Sigmoid colon (tissue), 7 donors: ENCODE data around the gene P2RY8. TPM values are rescaled to one million over a fixed set of nuclear protein-coding genes. Genes with fewer than 3 reads are reported as not detected.

ENCODE experiments used
- DNase-seq: peaks from one replicate; pipeline ENCODE4 v3.0.0-alpha.2; 2019
- H3K27ac ChIP-seq, 4 donors: fragments of 200-600 bp; sonication (generic); one replicate each; pipeline ENCODE4 v1.5.1; 2016 to 2019; ENCODE audit warnings: mild to moderate bottlenecking in 1 of 4
- H3K27me3 ChIP-seq, 3 donors: fragments of 200-600 bp; sonication (generic); one replicate each; pipeline ENCODE4 v1.5.1; 2019; ENCODE audit warnings: mild to moderate bottlenecking in 1 of 3
- H3K36me3 ChIP-seq, 4 donors: fragments of 200-600 bp; sonication (generic); one replicate each; pipeline ENCODE4 v1.5.1; 2016 to 2019
- H3K4me1 ChIP-seq, 4 donors: fragments of 200-600 bp; sonication (generic); one replicate each; pipeline ENCODE4 v1.5.1; 2017 to 2019
- H3K4me3 ChIP-seq, 4 donors: fragments of 200-600 bp; sonication (generic); one replicate each; pipeline ENCODE4 v1.5.1; 2017 to 2019; ENCODE audit warnings: mild to moderate bottlenecking in 2 of 4, moderate library complexity in 1 of 4
- H3K9me3 ChIP-seq, 4 donors: fragments of 200-600 bp in 3 of 4; sonication (generic) in 3 of 4; one replicate each; pipeline versions ENCODE4 v1.5.1 to v1.6.1; 2013 to 2019
- EP300 ChIP-seq, 4 donors: sonication (generic); formaldehyde crosslinking; IDR thresholded peaks; one replicate each; pipeline ENCODE4 v1.6.1; 2017; ENCODE audit warnings: antibody characterized with exemption in 4 of 4
- POLR2A ChIP-seq, 2 donors: fragments of 450-650 bp; IDR thresholded peaks; one replicate each; pipeline ENCODE4 v1.6.1; 2016; ENCODE audit warnings: antibody characterized with exemption in 2 of 2, mild to moderate bottlenecking in 2 of 2, moderate library complexity in 2 of 2
- POLR2AphosphoS5 ChIP-seq, 4 donors: sonication (generic); formaldehyde crosslinking; IDR thresholded peaks; one replicate each; pipeline ENCODE4 v1.6.1; 2017; ENCODE audit warnings: antibody characterized with exemption in 4 of 4
- WGBS, 2 donors: extraction: QIAGEN DNeasy Blood & Tissue Kit; methylation state at CpG; one replicate each; pipeline ENCODE4 v1.1.7; 2013; 5-methylcytosine and 5-hydroxymethylcytosine counted together
- intact Hi-C: fragments of 100-400 bp; cut with DNase I; formaldehyde crosslinking; loops from one replicate; pipeline ENCODE4 v1.15.1; 2023
- polyA plus RNA-seq, 3 donors: library from polyadenylated mRNA; stranded (reverse); fragments of 200-250 nt; gene quantifications; one replicate each; pipeline ENCODE4 v1.2.3, GENCODE V29; 2013
- total RNA-seq, 4 donors: library from RNA; depleted of rRNA; stranded (reverse); fragments of >200 nt; gene quantifications; one replicate each; pipeline ENCODE4 v1.1.0, GENCODE V29; 2016
- TF ChIP-seq, protein P1 (sequence below), 4 experiments: fragments of 450-650 bp in 3 of 4; fragments of 200-600 bp in 1 of 4; IDR thresholded peaks; one replicate each; pipeline ENCODE4 v1.5.1; 2016 to 2019; ENCODE audit warnings: antibody characterized with exemption in 4 of 4, mild to moderate bottlenecking in 3 of 4, moderate library complexity in 2 of 4
- donor health status: healthy with polysubstance abuse.
- donor health status: Bipolar disorder and iron deficiency.
- donor health status: healthy.

Gene P2RY8
- total and polyA plus RNA-seq, 7 donors, result 0.28 to 15.0 (median 0.87) TPM; not detected in 1

DNA sequence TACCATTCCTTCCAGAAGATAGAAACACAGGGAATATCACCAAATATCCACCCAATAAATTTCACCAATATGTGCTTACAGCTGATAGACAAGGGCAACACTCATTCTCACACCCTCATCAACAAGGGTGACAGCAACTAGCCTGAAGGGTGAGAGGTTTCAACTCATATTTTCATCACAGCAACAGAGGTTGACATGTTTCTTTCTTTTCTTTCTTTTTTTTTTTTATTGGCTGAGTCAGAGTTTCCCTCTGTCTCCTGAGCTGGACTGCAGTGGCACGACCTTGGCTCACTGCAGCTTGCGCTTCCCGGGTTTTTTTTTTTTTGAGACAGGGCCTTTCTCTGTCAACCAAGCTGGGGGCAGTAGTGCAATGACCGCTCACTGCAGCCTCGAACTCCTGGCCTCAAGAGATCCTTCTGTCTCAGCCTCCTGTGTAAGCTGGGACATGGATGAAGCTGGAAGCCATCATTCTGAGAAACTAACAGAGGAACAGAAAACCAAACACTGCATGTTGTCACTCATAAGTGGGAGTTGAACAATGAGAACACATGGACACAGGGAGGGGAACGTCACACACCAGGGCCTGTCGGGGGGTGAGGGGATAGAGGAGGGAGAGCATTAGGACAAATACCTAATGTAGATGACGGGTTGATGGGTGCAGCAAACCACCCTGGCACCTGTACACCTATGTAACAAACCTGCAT lies 56.8 kb downstream of the P2RY8 start:
- intact Hi-C loops, result no loop called here
- TF ChIP-seq EP300 (IDR thresholded peaks at IDR 0.05) (no peak), POLR2A (IDR thresholded peaks at IDR 0.05) (no peak), POLR2AphosphoS5 (IDR thresholded peaks at IDR 0.05) (no peak)
- TF ChIP-seq, protein P1, sequence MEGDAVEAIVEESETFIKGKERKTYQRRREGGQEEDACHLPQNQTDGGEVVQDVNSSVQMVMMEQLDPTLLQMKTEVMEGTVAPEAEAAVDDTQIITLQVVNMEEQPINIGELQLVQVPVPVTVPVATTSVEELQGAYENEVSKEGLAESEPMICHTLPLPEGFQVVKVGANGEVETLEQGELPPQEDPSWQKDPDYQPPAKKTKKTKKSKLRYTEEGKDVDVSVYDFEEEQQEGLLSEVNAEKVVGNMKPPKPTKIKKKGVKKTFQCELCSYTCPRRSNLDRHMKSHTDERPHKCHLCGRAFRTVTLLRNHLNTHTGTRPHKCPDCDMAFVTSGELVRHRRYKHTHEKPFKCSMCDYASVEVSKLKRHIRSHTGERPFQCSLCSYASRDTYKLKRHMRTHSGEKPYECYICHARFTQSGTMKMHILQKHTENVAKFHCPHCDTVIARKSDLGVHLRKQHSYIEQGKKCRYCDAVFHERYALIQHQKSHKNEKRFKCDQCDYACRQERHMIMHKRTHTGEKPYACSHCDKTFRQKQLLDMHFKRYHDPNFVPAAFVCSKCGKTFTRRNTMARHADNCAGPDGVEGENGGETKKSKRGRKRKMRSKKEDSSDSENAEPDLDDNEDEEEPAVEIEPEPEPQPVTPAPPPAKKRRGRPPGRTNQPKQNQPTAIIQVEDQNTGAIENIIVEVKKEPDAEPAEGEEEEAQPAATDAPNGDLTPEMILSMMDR (IDR thresholded peaks at IDR 0.05), result no peak

DNA sequence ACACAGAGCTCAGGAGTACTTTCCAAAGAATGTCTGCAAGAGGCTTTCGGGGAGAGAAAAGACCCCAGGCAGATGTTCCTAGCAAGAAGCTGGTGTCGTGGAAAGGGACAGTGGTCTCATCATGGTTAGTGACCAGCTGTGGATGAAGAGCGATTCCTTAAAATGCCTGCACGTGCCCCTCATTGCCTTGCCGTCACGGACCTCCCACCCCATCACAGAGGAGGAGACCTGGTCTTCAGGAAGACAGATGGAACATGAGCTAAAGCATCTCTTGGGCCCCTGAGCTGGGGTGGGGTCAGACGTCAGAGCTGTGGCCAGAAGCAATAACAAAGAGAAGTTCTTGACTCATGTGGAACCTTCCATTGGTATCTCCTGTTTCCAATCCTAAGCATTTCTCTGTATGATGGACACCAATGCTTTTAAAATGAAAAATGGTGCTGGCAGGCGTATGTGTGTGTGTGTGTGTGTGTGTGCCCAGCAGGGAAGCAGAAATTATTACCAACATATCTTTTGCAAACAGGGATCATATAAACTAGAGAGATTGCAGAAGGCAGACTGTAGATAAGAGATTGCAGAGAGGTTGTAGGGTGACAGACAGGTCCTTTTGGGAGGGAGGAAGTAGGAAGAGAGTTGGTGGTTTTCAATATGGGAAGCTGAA lies 59.1 kb downstream of the P2RY8 start:
- TF ChIP-seq POLR2A (IDR thresholded peaks at IDR 0.05) (no peak), POLR2AphosphoS5 (IDR thresholded peaks at IDR 0.05) (no peak), EP300 (IDR thresholded peaks at IDR 0.05) (no peak)
- TF ChIP-seq, protein P1 (IDR thresholded peaks at IDR 0.05), result no peak
- WGBS, 2 donors, result 65 to 71% methylated on average over 8 of the region's 8 CpGs
- H3K27me3 ChIP-seq, result peaks cover 0 to 9% (median 0%) of the 10 kb centered on the region in 3 donors
- H3K4me1 ChIP-seq, result no peaks in the 10 kb centered on the region
- H3K4me3 ChIP-seq, result no peak overlapping the region
- no peaks in the 10 kb centered on the region for H3K36me3 ChIP-seq
- H3K27ac ChIP-seq, result no peak overlapping the region
- DNase-seq, result peak; percentile 18
- intact Hi-C loops, result no loop called here
- H3K9me3 ChIP-seq, result peaks cover 0 to 2% (median 0%) of the 10 kb centered on the region in 4 donors

More for the DNA sequence above, 56.8 kb downstream of the P2RY8 start:
- 72% methylated on average over 8 of the region's 8 CpGs for WGBS, 2 donors
- H3K4me3 ChIP-seq, result no peak overlapping the region
- H3K27ac ChIP-seq, result no peak overlapping the region
- H3K4me1 ChIP-seq, result no peaks in the 10 kb centered on the region
- H3K36me3 ChIP-seq, result no peaks in the 10 kb centered on the region
- peak; percentile 39 for DNase-seq
- peaks cover 0 to 2% (median 0%) of the 10 kb centered on the region in 4 donors for H3K9me3 ChIP-seq
- H3K27me3 ChIP-seq, result peaks cover 0 to 9% (median 0%) of the 10 kb centered on the region in 3 donors

DNA sequence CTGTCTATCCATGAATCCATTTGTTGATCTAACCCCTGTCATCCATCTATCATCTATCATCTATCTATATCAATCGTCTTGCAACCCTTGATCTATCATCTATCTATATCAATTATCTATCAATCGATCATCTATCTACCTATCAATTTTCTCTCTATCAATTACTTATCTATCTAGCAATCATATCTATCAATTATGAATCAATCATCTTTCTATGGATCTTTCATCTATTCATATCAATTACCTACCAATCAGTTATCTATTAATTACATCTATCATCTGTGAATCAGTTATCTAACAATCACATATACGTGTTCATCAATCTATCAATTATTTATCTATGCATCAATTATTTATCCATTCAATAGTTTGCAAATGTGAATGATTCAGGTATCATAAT lies 59.8 kb downstream of the P2RY8 start:
- H3K36me3 ChIP-seq, result no peaks in the 10 kb centered on the region
- H3K4me3 ChIP-seq, result no peak overlapping the region
- H3K4me1 ChIP-seq, result no peaks in the 10 kb centered on the region
- H3K27me3 ChIP-seq, result peaks cover 0 to 9% (median 0%) of the 10 kb centered on the region in 3 donors
- WGBS, 2 donors, result 51 to 72% methylated on average over 3 of the region's 3 CpGs
- TF ChIP-seq EP300 (IDR thresholded peaks at IDR 0.05) (no peak), POLR2AphosphoS5 (IDR thresholded peaks at IDR 0.05) (no peak), POLR2A (IDR thresholded peaks at IDR 0.05) (no peak)
- TF ChIP-seq, protein P1 (IDR thresholded peaks at IDR 0.05), result no peak
- intact Hi-C loops, result no loop called here
- H3K9me3 ChIP-seq, result peaks cover 0 to 2% (median 0%) of the 10 kb centered on the region in 4 donors
- no peak overlapping the region for H3K27ac ChIP-seq
- no peak for DNase-seq

DNA sequence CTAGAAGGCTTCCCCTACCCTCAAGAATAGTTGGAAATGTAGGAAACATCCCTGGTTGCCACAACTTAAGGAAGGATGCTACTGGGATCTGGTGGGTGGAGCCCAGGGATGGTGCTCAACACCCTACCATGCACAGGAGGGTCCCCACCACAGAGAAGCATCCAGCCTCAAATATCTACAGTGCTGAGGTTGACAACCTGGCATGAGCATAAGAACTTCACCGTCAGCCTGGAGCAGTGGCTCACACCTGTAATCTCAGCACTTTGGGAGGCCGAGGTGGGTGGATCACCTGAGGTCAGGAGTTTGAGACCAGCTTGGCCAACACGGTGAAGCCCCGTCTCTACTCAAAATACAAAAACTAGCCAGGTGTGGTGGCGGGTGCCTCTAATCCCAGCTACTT lies 60.3 kb downstream of the P2RY8 start:
- TF ChIP-seq, protein P1 (IDR thresholded peaks at IDR 0.05), result no peak
- TF ChIP-seq EP300 (IDR thresholded peaks at IDR 0.05) (no peak), POLR2AphosphoS5 (IDR thresholded peaks at IDR 0.05) (no peak), POLR2A (IDR thresholded peaks at IDR 0.05) (no peak)
- Histone ChIP-seq H3K4me1 (no peaks in the 10 kb centered on the region), H3K36me3 (no peaks in the 10 kb centered on the region), H3K27ac (no peak overlapping the region), H3K27me3 (peaks cover 0 to 10% (median 0%) of the 10 kb centered on the region in 3 donors), H3K4me3 (no peak overlapping the region), H3K9me3 (peaks cover 0 to 2% (median 0%) of the 10 kb centered on the region in 4 donors)
- peak; percentile 17 for DNase-seq
- WGBS, 2 donors, result 92 to 96% methylated on average over 5 of the region's 5 CpGs
- intact Hi-C loops, result no loop called here
